Measurements from ENCODE around the gene CYBRD1.

Gene CYBRD1

GRCh38 chr2:171521361-171522051 lies 768 bp upstream of the CYBRD1 start:
- Histone ChIP-seq H3K27ac (ENCODE audit: low read depth, low read length) (no peak overlapping the region), H3K9ac (ENCODE audit: low read length) (no peak overlapping the region), H2AFZ (ENCODE audit: insufficient read depth, low read length, poor library complexity) (no peak overlapping the region), H3K4ac (ENCODE audit: low read depth, low read length) (no peak overlapping the region), H3K23ac (ENCODE audit: low read length) (no peak overlapping the region), H3K18ac (ENCODE audit: low read length) (no peak overlapping the region), H3K9me3 (ENCODE audit: insufficient read depth, low read depth, low read length) (peaks cover 4% of the 10 kb centered on the region), H2BK120ac (ENCODE audit: insufficient read depth, low read length, poor library complexity) (no peak overlapping the region), H3K27me3 (ENCODE audit: insufficient read depth, low read length) (peaks cover 20% of the 10 kb centered on the region), H3K79me2 (ENCODE audit: control insufficient read depth, insufficient read depth, low read length, poor library complexity) (peaks cover 1% of the 10 kb centered on the region), H2AK5ac (ENCODE audit: low read length) (no peak overlapping the region), H3K14ac (ENCODE audit: low read length) (no peak overlapping the region), H2BK5ac (ENCODE audit: low read depth, low read length, poor library complexity) (no peak overlapping the region), H3K4me1 (ENCODE audit: control insufficient read depth in 1 of 2, insufficient read depth in 2 of 2, low read length in 2 of 2) (peaks cover 5 to 7% of the 10 kb centered on the region in 2 experiments), H4K91ac (ENCODE audit: low read depth, low read length) (no peak overlapping the region), H4K8ac (ENCODE audit: low read depth, low read length) (no peak overlapping the region), H3K79me1 (ENCODE audit: low read length) (peaks cover 3% of the 10 kb centered on the region), H2BK12ac (ENCODE audit: low read length) (no peak overlapping the region), H3K4me3 (ENCODE audit: low read depth, low read length) (no peak overlapping the region), H3K4me2 (ENCODE audit: low read length) (peak overlapping the region; percentile 100), H3K36me3 (ENCODE audit: control insufficient read depth in 1 of 2, insufficient read depth in 2 of 2, low read length in 2 of 2) (no peaks in the 10 kb centered on the region), H4K12ac (ENCODE audit: low read depth, low read length) (no peak overlapping the region)
- DNase-seq: no peak
- WGBS (ENCODE audit: extremely low coverage, insufficient coverage, insufficient read length): no CpG with 5 or more reads among the region's 5 CpGs

GRCh38 chr2:171522788-171523087 lies 464 bp downstream of the CYBRD1 start:
- H3K4me1 ChIP-seq (ENCODE audit: control insufficient read depth in 1 of 2, insufficient read depth in 2 of 2, low read length in 2 of 2): peaks cover 5 to 7% of the 10 kb centered on the region in 2 experiments
- H4K91ac ChIP-seq (ENCODE audit: low read depth, low read length): no peak overlapping the region
- H3K79me1 ChIP-seq (ENCODE audit: low read length): peaks cover 3% of the 10 kb centered on the region
- no peak overlapping the region for H3K23ac ChIP-seq (ENCODE audit: low read length)
- H2BK120ac ChIP-seq (ENCODE audit: insufficient read depth, low read length, poor library complexity): no peak overlapping the region
- peaks cover 20% of the 10 kb centered on the region for H3K27me3 ChIP-seq (ENCODE audit: insufficient read depth, low read length)
- peaks cover 1% of the 10 kb centered on the region for H3K79me2 ChIP-seq (ENCODE audit: control insufficient read depth, insufficient read depth, low read length, poor library complexity)
- H3K36me3 ChIP-seq (ENCODE audit: control insufficient read depth in 1 of 2, insufficient read depth in 2 of 2, low read length in 2 of 2): no peaks in the 10 kb centered on the region
- peak overlapping the region; percentile 4 for H2AFZ ChIP-seq (ENCODE audit: insufficient read depth, low read length, poor library complexity)
- H3K4ac ChIP-seq (ENCODE audit: low read depth, low read length): no peak overlapping the region
- H3K9ac ChIP-seq (ENCODE audit: low read length): no peak overlapping the region
- H2BK5ac ChIP-seq (ENCODE audit: low read depth, low read length, poor library complexity): no peak overlapping the region
- DNase-seq: peak in 1 of 2 donors; percentile 26
- H3K18ac ChIP-seq (ENCODE audit: low read length): no peak overlapping the region
- no peak overlapping the region for H3K27ac ChIP-seq (ENCODE audit: low read depth, low read length)
- no peaks in the 10 kb centered on the region for H3K9me3 ChIP-seq (ENCODE audit: insufficient read depth, low read depth, low read length)
- H4K8ac ChIP-seq (ENCODE audit: low read depth, low read length): no peak overlapping the region
- peak overlapping the region; percentile 73 for H3K4me3 ChIP-seq (ENCODE audit: low read depth, low read length)
- no CpG with 5 or more reads among the region's 29 CpGs for WGBS (ENCODE audit: extremely low coverage, insufficient coverage, insufficient read length)
- H3K14ac ChIP-seq (ENCODE audit: low read length): no peak overlapping the region
- H2AK5ac ChIP-seq (ENCODE audit: low read length): no peak overlapping the region
- no peak overlapping the region for H4K12ac ChIP-seq (ENCODE audit: low read depth, low read length)
- no peak overlapping the region for H2BK12ac ChIP-seq (ENCODE audit: low read length)
- H3K4me2 ChIP-seq (ENCODE audit: low read length): peak overlapping the region; percentile 100

- Histone ChIP-seq H3K18ac (ENCODE audit: low read length) (peak overlapping the region; percentile 60), H4K12ac (ENCODE audit: low read depth, low read length) (peak overlapping the region; percentile 46), H3K14ac (ENCODE audit: low read length) (peak overlapping the region; percentile 62), H2BK120ac (ENCODE audit: insufficient read depth, low read length, poor library complexity) (no peak overlapping the region), H3K79me1 (ENCODE audit: low read length) (peaks cover 3% of the 10 kb centered on the region), H4K8ac (ENCODE audit: low read depth, low read length) (peak overlapping the region; percentile 0), H3K79me2 (ENCODE audit: control insufficient read depth, insufficient read depth, low read length, poor library complexity) (peaks cover 1% of the 10 kb centered on the region), H3K36me3 (ENCODE audit: control insufficient read depth in 1 of 2, insufficient read depth in 2 of 2, low read length in 2 of 2) (no peaks in the 10 kb centered on the region), H3K4me1 (ENCODE audit: control insufficient read depth in 1 of 2, insufficient read depth in 2 of 2, low read length in 2 of 2) (peaks cover 5 to 7% of the 10 kb centered on the region in 2 experiments), H2BK12ac (ENCODE audit: low read length) (no peak overlapping the region), H2AK5ac (ENCODE audit: low read length) (no peak overlapping the region), H3K9me3 (ENCODE audit: insufficient read depth, low read depth, low read length) (no peaks in the 10 kb centered on the region), H3K4me2 (ENCODE audit: low read length) (peak overlapping the region; percentile 100), H2AFZ (ENCODE audit: insufficient read depth, low read length, poor library complexity) (peak overlapping the region; percentile 39), H3K23ac (ENCODE audit: low read length) (no peak overlapping the region), H3K9ac (ENCODE audit: low read length) (peak overlapping the region; percentile 46), H4K91ac (ENCODE audit: low read depth, low read length) (peak overlapping the region; percentile 20), H3K27ac (ENCODE audit: low read depth, low read length) (no peak overlapping the region), H3K27me3 (ENCODE audit: insufficient read depth, low read length) (peaks cover 20% of the 10 kb centered on the region), H3K4me3 (ENCODE audit: low read depth, low read length) (peak overlapping the region; percentile 73), H2BK5ac (ENCODE audit: low read depth, low read length, poor library complexity) (no peak overlapping the region), H3K4ac (ENCODE audit: low read depth, low read length) (no peak overlapping the region)
- WGBS (ENCODE audit: extremely low coverage, insufficient coverage, insufficient read length): no CpG with 5 or more reads among the region's 62 CpGs
- peak; percentile 62 to 69 for DNase-seq
These were observed 1.1 kb downstream of the CYBRD1 start for GRCh38 chr2:171523088-171524017.

DNA sequence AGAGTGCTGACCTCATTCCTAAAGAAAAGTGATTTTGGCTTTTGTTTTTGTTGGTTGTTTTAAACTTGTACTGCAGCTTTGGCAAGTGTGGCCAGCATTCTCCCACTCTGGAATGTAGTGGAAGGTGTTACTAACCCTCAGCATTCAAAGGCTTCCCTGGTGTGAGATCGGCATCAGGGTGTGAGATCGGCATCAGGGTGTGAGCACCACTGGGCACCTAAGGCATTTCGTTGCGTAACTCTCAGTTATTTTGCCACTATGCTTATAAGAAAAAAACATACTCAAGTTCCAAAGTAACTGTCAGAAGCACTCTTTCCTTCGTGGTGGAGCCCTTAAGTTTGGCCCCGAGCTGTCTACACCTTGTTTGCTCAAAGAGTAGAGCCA lies 1.7 kb downstream of the CYBRD1 start:
- WGBS (ENCODE audit: extremely low coverage, insufficient coverage, insufficient read length): no CpG with 5 or more reads among the region's 6 CpGs

More for the DNA sequence above, 1.7 kb downstream of the CYBRD1 start:
- Histone ChIP-seq H3K23ac (ENCODE audit: low read length) (no peak overlapping the region), H3K27ac (ENCODE audit: low read depth, low read length) (no peak overlapping the region), H3K18ac (ENCODE audit: low read length) (no peak overlapping the region), H3K4me3 (ENCODE audit: low read depth, low read length) (no peak overlapping the region), H3K4me2 (ENCODE audit: low read length) (peak overlapping the region; percentile 100), H2BK12ac (ENCODE audit: low read length) (no peak overlapping the region), H2AFZ (ENCODE audit: insufficient read depth, low read length, poor library complexity) (peak overlapping the region; percentile 39), H3K14ac (ENCODE audit: low read length) (no peak overlapping the region), H3K4me1 (ENCODE audit: control insufficient read depth in 1 of 2, insufficient read depth in 2 of 2, low read length in 2 of 2) (peaks cover 5 to 7% of the 10 kb centered on the region in 2 experiments), H3K9me3 (ENCODE audit: insufficient read depth, low read depth, low read length) (no peaks in the 10 kb centered on the region), H2BK120ac (ENCODE audit: insufficient read depth, low read length, poor library complexity) (no peak overlapping the region), H3K27me3 (ENCODE audit: insufficient read depth, low read length) (peaks cover 20% of the 10 kb centered on the region), H2BK5ac (ENCODE audit: low read depth, low read length, poor library complexity) (no peak overlapping the region), H4K12ac (ENCODE audit: low read depth, low read length) (no peak overlapping the region), H3K4ac (ENCODE audit: low read depth, low read length) (no peak overlapping the region), H4K8ac (ENCODE audit: low read depth, low read length) (no peak overlapping the region), H3K79me2 (ENCODE audit: control insufficient read depth, insufficient read depth, low read length, poor library complexity) (peaks cover 1% of the 10 kb centered on the region), H4K91ac (ENCODE audit: low read depth, low read length) (no peak overlapping the region), H3K9ac (ENCODE audit: low read length) (no peak overlapping the region), H3K79me1 (ENCODE audit: low read length) (peaks cover 3% of the 10 kb centered on the region), H2AK5ac (ENCODE audit: low read length) (no peak overlapping the region), H3K36me3 (ENCODE audit: control insufficient read depth in 1 of 2, insufficient read depth in 2 of 2, low read length in 2 of 2) (no peaks in the 10 kb centered on the region)
- DNase-seq: peak; percentile 88 to 97
